BLaER1 treated with 17β-estradiol and CSF1 and Interleukin-3, amounts not matched to agents 10 nM and 100 nM (cell line): Measurements from ENCODE around the gene BCL2A1.
"Not testable (repeated sequence)": the region's sequence is repeated elsewhere in the genome, so short reads cannot be mapped to it uniquely, and the experiment has no call there.

Experiments used
- H3K27ac ChIP-seq, 11 experiments: shearing (Covaris generic); formaldehyde crosslinking; 2 replicates each; pipeline ENCODE4 v1.8.1; 2022
- H3K27me3 ChIP-seq, 11 experiments: shearing (Covaris generic); formaldehyde crosslinking; 2 replicates each; pipeline ENCODE4 v1.8.1; 2022
- H3K36me3 ChIP-seq, 11 experiments: shearing (Covaris generic); formaldehyde crosslinking; 2 replicates each; pipeline ENCODE4 v1.8.1; 2022
- H3K4me1 ChIP-seq, 10 experiments: shearing (Covaris generic); formaldehyde crosslinking; 2 replicates each; pipeline ENCODE4 v1.8.1; 2022
- H3K4me2 ChIP-seq, 11 experiments: shearing (Covaris generic); formaldehyde crosslinking; 2 replicates each; pipeline ENCODE4 v1.8.1; 2022
- H3K4me3 ChIP-seq, 10 experiments: shearing (Covaris generic); formaldehyde crosslinking; 2 replicates each; pipeline ENCODE4 v1.8.1; 2022
- H3K9ac ChIP-seq, 11 experiments: shearing (Covaris generic); formaldehyde crosslinking; 2 replicates each; pipeline ENCODE4 v1.8.1; 2022
- H3K9me3 ChIP-seq, 11 experiments: shearing (Covaris generic); formaldehyde crosslinking; replicated peaks in 1 of 11; 2 replicates each; pipeline ENCODE4 v1.8.1; 2022
- H4K20me1 ChIP-seq, 11 experiments: shearing (Covaris generic); formaldehyde crosslinking; 2 replicates each; pipeline ENCODE4 v1.8.1; 2022
- Cebpa-rat ChIP-seq, 11 experiments: shearing (Covaris generic); IDR thresholded peaks; 2 replicates each; pipeline ENCODE4 v1.8.1; 2022

Gene BCL2A1

DNA sequence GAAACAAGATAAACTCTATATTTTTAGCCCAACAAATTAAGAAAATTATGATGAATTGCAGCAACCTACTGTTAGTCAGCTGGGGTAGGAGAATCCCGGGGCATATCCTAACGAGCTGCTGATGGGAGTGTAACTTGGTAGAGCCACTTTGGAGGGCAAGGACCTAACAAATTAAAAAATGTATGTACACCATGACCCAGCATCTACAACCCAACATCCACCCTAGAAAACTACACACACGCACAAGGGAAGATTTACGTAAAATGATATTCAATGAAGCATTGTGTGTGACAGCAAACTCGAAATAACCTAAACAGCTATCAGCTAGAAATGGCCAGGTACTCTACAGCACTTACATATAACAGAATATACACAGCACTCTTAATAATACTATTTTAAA lies 1.9 kb downstream of the BCL2A1 start:
- H3K9me3 ChIP-seq: peaks cover 0 to 21% (median 0%) of the 10 kb centered on the region in 11 experiments; a peak in 3 of 22 replicates
- H3K4me2 ChIP-seq: peak overlapping the region in 5 of 11 experiments; percentile 46 to 88 (median 77); a peak in 10 of 22 replicates
- no peaks in the 10 kb centered on the region for H3K27me3 ChIP-seq
- H4K20me1 ChIP-seq: peaks cover 0 to 38% (median 0%) of the 10 kb centered on the region in 11 experiments; a peak in 4 of 22 replicates
- peak overlapping the region in 5 of 10 experiments; percentile 30 to 66 (median 64); a peak in 9 of 20 replicates for H3K4me3 ChIP-seq
- H3K9ac ChIP-seq: peak overlapping the region in 3 of 11 experiments; percentile 56 to 72 (median 69); a peak in 5 of 22 replicates
- H3K36me3 ChIP-seq: peaks cover 0 to 19% (median 0%) of the 10 kb centered on the region in 11 experiments; a peak in 3 of 22 replicates
- no peak for TF ChIP-seq Cebpa-rat (IDR thresholded peaks at IDR 0.05)
- peak overlapping the region in 2 of 11 experiments; percentile 14 to 39; a peak in 2 of 22 replicates for H3K27ac ChIP-seq
- H3K4me1 ChIP-seq: peaks cover 5 to 88% (median 49%) of the 10 kb centered on the region in 10 experiments; a peak in 19 of 20 replicates

DNA sequence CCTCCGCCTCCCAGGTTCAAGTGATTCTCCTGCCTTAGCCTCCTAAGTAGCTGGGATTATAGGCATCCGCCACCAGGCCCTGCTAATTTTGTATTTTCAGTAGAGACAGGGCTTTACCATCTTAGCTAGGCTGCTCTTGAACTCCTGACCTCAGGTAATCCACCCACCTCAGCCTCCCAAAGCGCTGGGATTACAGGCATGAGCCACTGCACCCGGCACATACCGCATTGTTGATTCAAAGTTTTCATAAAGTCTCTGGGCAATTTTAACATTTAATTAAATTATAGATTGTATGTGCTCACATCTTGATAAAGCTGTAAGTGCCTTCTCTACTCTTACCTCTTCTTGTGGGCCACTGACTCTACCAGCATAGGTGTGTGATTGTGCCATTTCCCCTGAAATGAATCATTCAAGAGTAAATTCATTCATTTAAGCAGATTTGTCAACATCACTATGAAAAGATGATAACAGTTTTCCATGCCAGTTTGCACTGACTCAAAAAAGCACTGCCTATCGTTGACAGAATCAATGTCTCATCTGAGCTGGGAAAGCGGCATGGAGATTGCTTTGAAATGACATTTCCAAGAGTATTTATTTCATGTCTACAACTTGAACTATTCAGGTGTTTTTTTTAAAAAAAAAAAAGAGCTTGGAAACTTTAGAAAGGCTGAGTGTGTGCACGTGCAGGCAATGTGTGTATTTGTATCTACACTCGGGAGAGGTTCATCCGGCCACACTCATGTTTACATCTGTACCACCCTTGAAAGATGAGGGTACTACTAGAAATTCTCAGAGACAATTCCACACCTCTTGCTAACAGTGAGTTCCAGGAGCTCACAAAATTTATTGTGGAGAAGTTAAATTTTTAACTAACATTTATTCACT lies 3.5 kb downstream of the BCL2A1 start:
- Histone ChIP-seq H3K27me3 (no peaks in the 10 kb centered on the region), H3K4me2 (peak overlapping the region in 7 of 11 experiments; percentile 24 to 88 (median 65); a peak in 10 of 22 replicates), H3K4me1 (peaks cover 5 to 76% (median 39%) of the 10 kb centered on the region in 10 experiments; a peak in 19 of 20 replicates), H3K36me3 (peaks cover 0 to 26% (median 0%) of the 10 kb centered on the region in 11 experiments; a peak in 5 of 22 replicates), H4K20me1 (peaks cover 0 to 38% (median 0%) of the 10 kb centered on the region in 11 experiments; a peak in 4 of 22 replicates), H3K9me3 (peaks cover 0 to 28% (median under 1%) of the 10 kb centered on the region in 11 experiments; a peak in 5 of 22 replicates), H3K4me3 (peak overlapping the region in 4 of 10 experiments; percentile 43 to 66 (median 64); a peak in 8 of 20 replicates), H3K27ac (no peak overlapping the region), H3K9ac (peak overlapping the region in 2 of 11 experiments; percentile 56 to 72; a peak in 3 of 22 replicates)
- TF ChIP-seq Cebpa-rat (IDR thresholded peaks at IDR 0.05): no peak

DNA sequence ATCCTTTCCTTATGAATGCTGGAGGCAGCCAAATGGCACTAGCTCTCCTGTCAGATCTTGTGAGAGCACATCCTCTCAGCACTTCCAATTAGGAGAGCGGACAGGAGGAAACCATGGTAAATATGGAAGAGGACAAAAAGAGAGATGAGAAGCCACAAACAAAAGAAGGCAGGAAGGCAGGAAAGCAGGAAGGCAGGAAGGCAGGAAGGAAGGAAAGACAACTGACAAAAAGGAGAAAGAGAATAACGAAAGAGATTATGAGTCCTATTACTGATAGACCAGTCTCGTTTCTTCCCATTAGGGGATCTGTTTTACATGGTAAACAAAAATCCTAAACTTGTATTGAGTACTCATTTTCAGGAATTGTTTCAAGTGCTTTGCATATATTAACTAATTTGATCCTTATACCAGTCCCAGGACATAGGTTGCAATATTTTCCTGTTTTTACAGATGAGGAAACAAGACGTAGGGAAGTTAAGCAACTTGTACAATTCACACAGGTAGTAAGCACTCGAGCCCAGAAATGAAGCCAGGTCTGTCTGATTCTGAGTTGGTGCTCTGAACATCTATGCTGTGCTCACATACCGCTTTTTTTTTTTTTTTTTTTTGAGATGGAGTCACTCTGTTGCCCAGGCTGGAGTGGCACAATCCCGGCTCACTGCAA lies 4.2 kb downstream of the BCL2A1 start:
- H4K20me1 ChIP-seq: peaks cover 0 to 38% (median 0%) of the 10 kb centered on the region in 11 experiments; a peak in 4 of 22 replicates
- peak overlapping the region in 9 of 11 experiments; percentile 15 to 88 (median 45); a peak in 15 of 22 replicates for H3K4me2 ChIP-seq
- peaks cover 5 to 76% (median 40%) of the 10 kb centered on the region in 10 experiments; a peak in 19 of 20 replicates for H3K4me1 ChIP-seq
- peaks cover 0 to 26% (median 0%) of the 10 kb centered on the region in 11 experiments; a peak in 5 of 22 replicates for H3K36me3 ChIP-seq
- no peak overlapping the region for H3K9ac ChIP-seq
- peaks cover 0 to 36% (median 4%) of the 10 kb centered on the region in 11 experiments; a peak in 11 of 22 replicates for H3K9me3 ChIP-seq
- no peaks in the 10 kb centered on the region for H3K27me3 ChIP-seq
- TF ChIP-seq Cebpa-rat (IDR thresholded peaks at IDR 0.05): no peak
- H3K4me3 ChIP-seq: peak overlapping the region in 3 of 10 experiments; percentile 43 to 66 (median 64); a peak in 5 of 20 replicates
- no peak overlapping the region for H3K27ac ChIP-seq

DNA sequence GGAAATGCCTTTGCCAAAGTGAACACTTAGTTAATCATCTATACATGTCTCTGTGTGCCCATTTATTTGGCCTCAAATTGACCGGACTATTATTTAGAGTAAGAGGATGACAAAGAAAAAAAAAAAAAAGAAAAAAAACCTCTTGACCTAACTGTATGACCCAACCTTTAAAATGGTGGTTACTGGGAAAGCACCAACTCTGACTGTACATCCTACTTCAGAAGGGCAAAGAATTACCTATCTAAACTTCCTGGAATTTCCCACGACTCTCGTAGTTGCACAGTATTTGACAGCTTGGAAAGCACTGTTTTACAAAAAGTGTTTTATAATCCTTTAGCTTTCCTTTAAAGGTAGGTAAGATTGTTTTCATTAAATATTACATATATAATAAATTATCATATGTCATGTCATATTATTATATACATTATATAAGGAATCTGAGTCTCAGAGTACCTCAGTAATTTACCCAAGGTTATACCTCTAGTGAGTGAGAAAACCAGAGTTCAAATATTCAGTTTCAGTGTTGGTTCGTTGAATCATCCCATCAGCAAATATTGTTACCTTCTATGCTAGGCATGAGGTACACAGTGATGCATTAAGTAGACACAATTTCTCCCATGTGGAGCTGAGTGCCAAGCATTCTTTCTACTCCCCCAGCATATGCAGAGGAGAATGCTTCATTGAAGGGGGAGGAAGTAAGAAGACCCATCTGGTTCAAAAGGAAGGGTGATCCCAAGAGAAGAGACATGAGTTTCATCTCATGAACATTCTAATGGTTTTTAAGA lies 5.0 kb downstream of the BCL2A1 start:
- Histone ChIP-seq H3K27me3 (no peaks in the 10 kb centered on the region), H3K4me3 (peak overlapping the region in 2 of 10 experiments; percentile 28 to 66; a peak in 1 of 20 replicates), H3K27ac (no peak overlapping the region), H3K4me1 (peaks cover 5 to 72% (median 34%) of the 10 kb centered on the region in 10 experiments; a peak in 19 of 20 replicates), H4K20me1 (peaks cover 0 to 38% (median 0%) of the 10 kb centered on the region in 11 experiments; a peak in 4 of 22 replicates), H3K36me3 (peaks cover 0 to 31% (median 0%) of the 10 kb centered on the region in 11 experiments; a peak in 5 of 22 replicates), H3K9me3 (peaks cover 0 to 43% (median 5%) of the 10 kb centered on the region in 11 experiments; a peak in 10 of 22 replicates), H3K4me2 (peak overlapping the region in 9 of 11 experiments; percentile 15 to 88 (median 45); a peak in 14 of 22 replicates), H3K9ac (no peak overlapping the region)
- TF ChIP-seq Cebpa-rat (IDR thresholded peaks at IDR 0.05): no peak

DNA sequence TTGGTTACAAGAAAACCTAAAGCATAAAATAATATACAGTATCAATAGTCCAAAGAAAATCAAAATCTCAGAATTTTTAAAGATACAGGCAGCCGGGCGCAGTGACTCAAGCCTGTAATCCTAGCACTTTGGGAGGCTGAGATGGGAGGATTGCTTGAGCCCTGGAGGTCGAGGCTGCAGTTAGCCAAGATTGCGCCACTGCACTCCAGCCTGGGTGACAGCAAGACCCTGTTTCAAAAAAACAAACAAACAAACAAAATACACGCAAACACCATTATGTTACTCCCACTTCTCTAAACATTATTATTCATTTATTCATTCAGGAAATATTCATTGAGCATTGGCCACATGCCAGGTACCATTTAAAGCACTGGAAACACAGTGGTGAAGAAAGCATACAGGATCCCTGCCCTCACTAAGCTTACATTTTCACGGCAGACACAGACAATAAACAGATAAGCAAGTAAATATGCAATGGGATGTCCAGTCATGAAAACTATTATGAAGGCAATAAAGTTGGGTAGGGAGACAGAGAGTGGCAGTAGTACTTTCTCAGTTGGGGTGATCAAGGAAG lies 6.7 kb downstream of the BCL2A1 start:
- Histone ChIP-seq H3K4me2 (peak overlapping the region in 3 of 11 experiments; percentile 9 to 88 (median 42); a peak in 4 of 22 replicates), H3K27me3 (no peaks in the 10 kb centered on the region), H3K36me3 (peaks cover 0 to 49% (median 0%) of the 10 kb centered on the region in 11 experiments; a peak in 7 of 22 replicates), H4K20me1 (peaks cover 0 to 38% (median 0%) of the 10 kb centered on the region in 11 experiments; a peak in 4 of 22 replicates), H3K4me3 (no peak overlapping the region), H3K4me1 (peaks cover 0 to 55% (median 24%) of the 10 kb centered on the region in 10 experiments; a peak in 14 of 20 replicates), H3K9ac (no peak overlapping the region), H3K9me3 (peaks cover 0 to 57% (median 5%) of the 10 kb centered on the region in 11 experiments; a peak in 10 of 22 replicates), H3K27ac (no peak overlapping the region)
- no peak for TF ChIP-seq Cebpa-rat (IDR thresholded peaks at IDR 0.05)

DNA sequence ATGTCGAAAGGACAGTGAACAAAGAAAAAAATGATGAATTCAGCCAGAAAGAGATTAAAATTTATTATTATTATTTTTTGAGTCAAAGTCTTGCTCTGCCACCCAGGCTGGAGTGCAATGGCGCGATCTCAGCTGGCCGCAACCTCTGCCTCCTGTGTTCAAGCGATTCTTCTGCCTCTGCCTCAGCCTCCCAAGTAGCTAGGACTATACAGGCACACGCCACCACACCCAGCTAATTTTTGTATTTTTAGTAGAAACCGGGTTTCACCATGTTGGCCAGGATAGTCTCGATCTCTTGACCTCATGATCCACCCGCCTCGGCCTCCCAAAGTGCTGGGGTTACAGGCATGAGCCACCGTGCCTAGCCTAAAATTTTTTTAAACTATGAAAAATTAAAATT lies 8.1 kb downstream of the BCL2A1 start:
- not testable (repeated sequence) for H3K27me3 ChIP-seq, H3K9ac ChIP-seq, H3K4me2 ChIP-seq, H3K27ac ChIP-seq, H3K4me3 ChIP-seq
- peaks cover 0 to 41% (median 18%) of the 10 kb centered on the region in 10 experiments; a peak in 14 of 20 replicates for H3K4me1 ChIP-seq
- H3K36me3 ChIP-seq: peaks cover 0 to 55% (median 0%) of the 10 kb centered on the region in 11 experiments; a peak in 7 of 22 replicates
- H4K20me1 ChIP-seq: peaks cover 0 to 34% (median 0%) of the 10 kb centered on the region in 11 experiments; a peak in 4 of 22 replicates
- H3K9me3 ChIP-seq: peaks cover 0 to 55% (median 5%) of the 10 kb centered on the region in 11 experiments; a peak in 10 of 22 replicates

DNA sequence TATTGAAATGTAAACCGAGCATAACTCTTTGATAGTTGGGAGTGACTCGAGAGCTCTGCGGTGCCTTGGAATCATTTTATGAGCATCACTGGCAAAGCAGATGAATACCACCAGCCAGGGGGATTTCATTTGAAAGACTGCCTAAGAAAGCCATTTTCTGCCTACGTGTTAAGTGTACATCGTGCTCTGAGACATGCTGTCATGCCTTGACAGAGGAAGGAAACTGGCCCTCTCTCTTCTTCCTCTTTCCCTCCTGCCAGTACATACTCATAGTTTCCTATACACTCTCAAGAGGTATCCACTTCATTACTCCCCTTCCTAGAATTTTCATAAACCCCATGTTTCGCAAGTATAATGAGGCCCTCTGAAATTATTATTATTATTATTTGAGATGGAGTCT lies 8.8 kb downstream of the BCL2A1 start:
- peaks cover 0 to 34% (median 18%) of the 10 kb centered on the region in 10 experiments; a peak in 14 of 20 replicates for H3K4me1 ChIP-seq
- H3K27ac ChIP-seq: no peak overlapping the region
- H3K36me3 ChIP-seq: peaks cover 0 to 51% (median 0%) of the 10 kb centered on the region in 11 experiments; a peak in 7 of 22 replicates
- no peak overlapping the region for H3K4me3 ChIP-seq
- H3K27me3 ChIP-seq: no peaks in the 10 kb centered on the region
- no peak overlapping the region for H3K9ac ChIP-seq
- no peak for TF ChIP-seq Cebpa-rat (IDR thresholded peaks at IDR 0.05)
- H3K4me2 ChIP-seq: peak overlapping the region in 8 of 11 experiments; percentile 2 to 33 (median 23); a peak in 9 of 22 replicates
- H3K9me3 ChIP-seq: peaks cover 0 to 48% (median 5%) of the 10 kb centered on the region in 11 experiments; a peak in 10 of 22 replicates
- H4K20me1 ChIP-seq: peaks cover 0 to 27% (median 0%) of the 10 kb centered on the region in 11 experiments; a peak in 4 of 22 replicates
